Panc1 (cell line): ENCODE data around the gene SCPEP1. TPM values are rescaled to one million over a fixed set of nuclear protein-coding genes. Genes with fewer than 3 reads are reported as not detected.

Source experiments
- ATAC-seq: fragments of 200-7000 bp; cut with Tn5 transposase; 2 replicates; pipeline ENCODE4 v1.9.1; 2020; ENCODE audit warnings: mild to moderate bottlenecking, moderate library complexity
- BruUV-seq: library from RNA; stranded (reverse); fragments of 400-500 nt; replicated peaks from 2 replicates; lab custom pipeline; 2021; lab: Mats Ljungman, UMichigan
- CTCF ChIA-PET: fragments of 300-600 bp; sonication (Branson Sonifier 250); formaldehyde crosslinking; loops from one replicate; lab custom pipeline; 2022; ENCODE audit warnings: antibody characterized with exemption; lab: Charles Lee
- POLR2A ChIA-PET: fragments of 300-600 bp; sonication (Branson Sonifier 250); formaldehyde crosslinking; loops from one replicate; lab custom pipeline; 2022; ENCODE audit warnings: antibody characterized with exemption; lab: Charles Lee
- DNase-seq: peaks from one replicate; pipeline ENCODE4 v3.0.0-alpha.2; 2010; ENCODE audit warnings: low read depth, low spot score
- H3K27ac ChIP-seq: 2 replicates; pipeline ENCODE4 v1.5.1; 2011; ENCODE audit warnings: mild to moderate bottlenecking, low read length, inconsistent platforms
- H3K27me3 ChIP-seq: fragments of 200-500 bp; sonication (Bioruptor generic); 2 replicates; pipeline ENCODE4 v1.6.0; 2014; ENCODE audit warnings: low read length, inconsistent platforms; ENCODE audit not compliant: control insufficient read depth, insufficient read depth
- H3K36me3 ChIP-seq: fragments of 200-500 bp; sonication (Bioruptor generic); 2 replicates; pipeline ENCODE4 v1.5.1; 2014; ENCODE audit warnings: inconsistent platforms, mild to moderate bottlenecking, low read length, moderate library complexity; ENCODE audit not compliant: control insufficient read depth, insufficient read depth
- H3K4me1 ChIP-seq: 2 replicates; pipeline ENCODE4 v1.5.1; 2011; ENCODE audit warnings: inconsistent platforms, mild to moderate bottlenecking, low read length, moderate library complexity; ENCODE audit not compliant: control insufficient read depth, insufficient read depth
- H3K4me3 ChIP-seq, 2 experiments: 2 replicates each; pipeline ENCODE4 v1.5.1; 2011 to 2012; ENCODE audit warnings: low read depth in 2 of 2, low read length in 2 of 2, mild to moderate bottlenecking in 2 of 2, inconsistent platforms in 1 of 2, moderate library complexity in 1 of 2
- H3K9me3 ChIP-seq: fragments of 200-500 bp; sonication (Bioruptor generic); 2 replicates; pipeline ENCODE4 v1.5.1; 2014; ENCODE audit warnings: low read depth, mild to moderate bottlenecking, inconsistent platforms, low read length, moderate library complexity; ENCODE audit not compliant: control insufficient read depth, insufficient read depth
- POLR2AphosphoS5 ChIP-seq: IDR thresholded peaks from 2 replicates; pipeline ENCODE4 v1.6.1; 2012; ENCODE audit warnings: mild to moderate bottlenecking, low read depth, low read length, moderate library complexity
- SIN3A ChIP-seq: IDR thresholded peaks from 2 replicates; pipeline ENCODE4 v1.6.1; 2012; ENCODE audit warnings: low read depth, mild to moderate bottlenecking, low read length, moderate library complexity, borderline replicate concordance; ENCODE audit not compliant: insufficient read depth
- TCF7L2 ChIP-seq: IDR thresholded peaks from 2 replicates; pipeline ENCODE4 v1.6.1; 2011; ENCODE audit warnings: mild to moderate bottlenecking, low read depth, low read length, inconsistent platforms
- in situ Hi-C: cut with HindIII; loops from 2 replicates; pipeline ENCODE4 v1.10.0; 2016; ENCODE audit warnings: low sequenced_read_pairs, low pct_unique_long_range_greater_than_20kb
- intact Hi-C: fragments of 100-400 bp; cut with micrococcal nuclease; formaldehyde crosslinking; loops from one replicate; pipeline ENCODE4 v1.10.0; 2022; ENCODE audit not compliant: unreplicated experiment
- total RNA-seq: library from RNA; stranded (reverse); gene quantifications from one replicate; pipeline ENCODE4 v1.2.1, GENCODE V29; 2021; ENCODE audit not compliant: unreplicated experiment
- TF ChIP-seq, protein P1 (sequence below): fragments of 450-650 bp; IDR thresholded peaks from 2 replicates; pipeline ENCODE4 v1.5.1; 2017; ENCODE audit warnings: mild to moderate bottlenecking
- TF ChIP-seq, protein P2 (sequence below), 2 experiments: IDR thresholded peaks; 2 replicates each; pipeline ENCODE4 v1.6.1; 2011 to 2012; ENCODE audit warnings: low read depth in 2 of 2, control low read depth in 1 of 2, low read length in 1 of 2, mild to moderate bottlenecking in 1 of 2, moderate library complexity in 1 of 2; ENCODE audit not compliant: insufficient read depth in 1 of 2

The SCPEP1 gene
- total RNA-seq, 1 experiment from 2014 or later: 50.7 TPM

DNA sequence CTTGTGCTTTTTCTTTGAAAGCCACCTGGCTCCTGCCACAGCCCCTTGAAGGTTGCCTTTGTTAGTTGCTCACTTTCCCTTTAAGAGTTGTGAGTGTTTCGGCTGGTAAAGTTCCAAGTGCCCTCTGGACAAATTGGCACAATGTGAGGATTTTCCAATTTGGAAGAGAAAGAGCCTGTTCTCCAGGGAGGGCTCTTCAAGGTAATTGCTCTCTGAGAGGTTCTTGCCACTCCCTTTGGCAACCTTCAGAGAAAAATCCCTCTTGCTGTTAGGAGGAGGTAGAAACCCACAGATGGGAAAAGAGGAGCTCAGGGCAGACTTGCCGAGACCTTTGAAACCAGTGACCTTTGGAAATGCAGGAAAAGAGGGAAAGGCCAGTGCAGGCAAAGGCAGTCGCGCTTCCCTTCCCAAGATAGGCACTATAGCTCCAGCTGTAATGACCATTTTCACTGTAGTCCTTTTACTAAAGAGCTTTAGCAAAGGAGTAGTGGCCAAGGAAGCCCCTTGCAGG, 58.1 kb downstream of the SCPEP1 start:
- BruUV-seq: no TSS peak
- no peak for DNase-seq
- TF ChIP-seq, protein P1, sequence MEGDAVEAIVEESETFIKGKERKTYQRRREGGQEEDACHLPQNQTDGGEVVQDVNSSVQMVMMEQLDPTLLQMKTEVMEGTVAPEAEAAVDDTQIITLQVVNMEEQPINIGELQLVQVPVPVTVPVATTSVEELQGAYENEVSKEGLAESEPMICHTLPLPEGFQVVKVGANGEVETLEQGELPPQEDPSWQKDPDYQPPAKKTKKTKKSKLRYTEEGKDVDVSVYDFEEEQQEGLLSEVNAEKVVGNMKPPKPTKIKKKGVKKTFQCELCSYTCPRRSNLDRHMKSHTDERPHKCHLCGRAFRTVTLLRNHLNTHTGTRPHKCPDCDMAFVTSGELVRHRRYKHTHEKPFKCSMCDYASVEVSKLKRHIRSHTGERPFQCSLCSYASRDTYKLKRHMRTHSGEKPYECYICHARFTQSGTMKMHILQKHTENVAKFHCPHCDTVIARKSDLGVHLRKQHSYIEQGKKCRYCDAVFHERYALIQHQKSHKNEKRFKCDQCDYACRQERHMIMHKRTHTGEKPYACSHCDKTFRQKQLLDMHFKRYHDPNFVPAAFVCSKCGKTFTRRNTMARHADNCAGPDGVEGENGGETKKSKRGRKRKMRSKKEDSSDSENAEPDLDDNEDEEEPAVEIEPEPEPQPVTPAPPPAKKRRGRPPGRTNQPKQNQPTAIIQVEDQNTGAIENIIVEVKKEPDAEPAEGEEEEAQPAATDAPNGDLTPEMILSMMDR: no peak
- TF ChIP-seq, protein P2, sequence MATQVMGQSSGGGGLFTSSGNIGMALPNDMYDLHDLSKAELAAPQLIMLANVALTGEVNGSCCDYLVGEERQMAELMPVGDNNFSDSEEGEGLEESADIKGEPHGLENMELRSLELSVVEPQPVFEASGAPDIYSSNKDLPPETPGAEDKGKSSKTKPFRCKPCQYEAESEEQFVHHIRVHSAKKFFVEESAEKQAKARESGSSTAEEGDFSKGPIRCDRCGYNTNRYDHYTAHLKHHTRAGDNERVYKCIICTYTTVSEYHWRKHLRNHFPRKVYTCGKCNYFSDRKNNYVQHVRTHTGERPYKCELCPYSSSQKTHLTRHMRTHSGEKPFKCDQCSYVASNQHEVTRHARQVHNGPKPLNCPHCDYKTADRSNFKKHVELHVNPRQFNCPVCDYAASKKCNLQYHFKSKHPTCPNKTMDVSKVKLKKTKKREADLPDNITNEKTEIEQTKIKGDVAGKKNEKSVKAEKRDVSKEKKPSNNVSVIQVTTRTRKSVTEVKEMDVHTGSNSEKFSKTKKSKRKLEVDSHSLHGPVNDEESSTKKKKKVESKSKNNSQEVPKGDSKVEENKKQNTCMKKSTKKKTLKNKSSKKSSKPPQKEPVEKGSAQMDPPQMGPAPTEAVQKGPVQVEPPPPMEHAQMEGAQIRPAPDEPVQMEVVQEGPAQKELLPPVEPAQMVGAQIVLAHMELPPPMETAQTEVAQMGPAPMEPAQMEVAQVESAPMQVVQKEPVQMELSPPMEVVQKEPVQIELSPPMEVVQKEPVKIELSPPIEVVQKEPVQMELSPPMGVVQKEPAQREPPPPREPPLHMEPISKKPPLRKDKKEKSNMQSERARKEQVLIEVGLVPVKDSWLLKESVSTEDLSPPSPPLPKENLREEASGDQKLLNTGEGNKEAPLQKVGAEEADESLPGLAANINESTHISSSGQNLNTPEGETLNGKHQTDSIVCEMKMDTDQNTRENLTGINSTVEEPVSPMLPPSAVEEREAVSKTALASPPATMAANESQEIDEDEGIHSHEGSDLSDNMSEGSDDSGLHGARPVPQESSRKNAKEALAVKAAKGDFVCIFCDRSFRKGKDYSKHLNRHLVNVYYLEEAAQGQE (IDR thresholded peaks at IDR 0.05; ENCODE audit: insufficient read depth in 1 of 2, low read depth in 2 of 2, low read length in 1 of 2): no peak
- TF ChIP-seq POLR2AphosphoS5: no peak
- no peak for TF ChIP-seq TCF7L2
- no peak for TF ChIP-seq SIN3A
- CTCF ChIA-PET: interaction anchor here (0.5 kb wide), 1 partner anchor 25 kb away, joined by 8 read pairs; no protein-coding TSS in a partner anchor
- H3K36me3 ChIP-seq: no peaks in the 10 kb centered on the region
- in situ Hi-C loops: no loop called here
- intact Hi-C loops: no loop called here
- POLR2A ChIA-PET: interaction anchor here (0.5 kb wide), 1 partner anchor 22 kb away, joined by 3 read pairs; no protein-coding TSS in a partner anchor
- H3K4me3 ChIP-seq: no peak overlapping the region; a peak in 1 of 4 replicates
- no peak overlapping the region for H3K27ac ChIP-seq
- H3K9me3 ChIP-seq: no peaks in the 10 kb centered on the region
- no peak for ATAC-seq
- H3K27me3 ChIP-seq: no peaks in the 10 kb centered on the region; the same call in none of the 2 replicates
- H3K4me1 ChIP-seq: no peaks in the 10 kb centered on the region

DNA sequence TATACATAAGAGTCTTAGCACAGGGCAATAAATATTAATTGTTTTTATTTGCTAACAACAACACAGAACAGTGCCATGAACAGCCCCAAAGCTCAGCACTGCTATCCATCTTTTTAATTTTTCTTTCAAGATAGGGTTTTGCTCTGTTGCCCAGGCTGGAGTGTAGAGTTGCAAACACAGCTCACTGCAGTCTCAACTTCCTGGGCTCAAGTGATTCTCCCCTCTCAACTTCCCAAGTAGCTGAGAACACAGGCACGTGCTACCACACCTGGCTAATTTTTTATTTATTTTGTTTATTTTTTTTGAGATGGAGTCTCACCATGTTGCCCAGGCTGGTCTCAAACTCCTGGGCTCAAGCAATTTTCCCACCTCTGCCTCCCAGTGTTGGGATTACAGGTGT, 59.5 kb downstream of the SCPEP1 start:
- no peak for ATAC-seq
- H3K4me1 ChIP-seq: no peaks in the 10 kb centered on the region
- intact Hi-C loops: no loop called here

More for the DNA sequence above, 59.5 kb downstream of the SCPEP1 start:
- CTCF ChIA-PET: no interaction called here
- Histone ChIP-seq H3K4me3 (no peak overlapping the region), H3K36me3 (no peaks in the 10 kb centered on the region), H3K27me3 (no peaks in the 10 kb centered on the region; the same call in none of the 2 replicates), H3K27ac (no peak overlapping the region), H3K9me3 (no peaks in the 10 kb centered on the region)
- in situ Hi-C loops: no loop called here
- TF ChIP-seq, protein P1: no peak
- TF ChIP-seq POLR2AphosphoS5 (no peak), TCF7L2 (no peak), SIN3A (no peak)
- TF ChIP-seq, protein P2 (IDR thresholded peaks at IDR 0.05; ENCODE audit: insufficient read depth in 1 of 2, low read depth in 2 of 2, low read length in 1 of 2): no peak
- BruUV-seq: no TSS peak
- POLR2A ChIA-PET: no interaction called here
- DNase-seq: no peak
